Measurements from ENCODE around the gene KCND3.

The KCND3 gene

DNA sequence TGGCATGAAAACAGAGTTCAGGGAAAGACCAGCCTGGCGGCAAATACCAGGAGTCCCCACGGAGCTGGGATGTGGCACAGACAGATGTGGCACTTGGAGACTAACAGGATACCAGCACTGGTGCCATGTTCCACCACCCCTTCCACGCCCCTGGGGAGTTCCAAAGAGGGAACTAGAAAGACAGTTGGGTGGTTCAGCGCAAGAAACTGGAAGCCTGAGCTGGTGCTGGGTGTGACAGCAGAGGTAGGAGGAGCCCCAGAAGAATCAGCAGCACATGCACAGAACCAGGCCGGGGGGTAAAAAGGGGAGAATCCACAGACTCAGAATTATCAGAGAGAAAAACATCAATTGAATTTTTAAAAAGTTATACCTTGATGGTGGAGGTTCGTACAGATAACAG lies 211.4 kb downstream of the KCND3 start:
- Histone ChIP-seq H3K4me3 (no peak overlapping the region), H3K4me1 (no peaks in the 10 kb centered on the region), H3K27ac (no peak overlapping the region), H3K9me3 (no peaks in the 10 kb centered on the region), H3K27me3 (no peaks in the 10 kb centered on the region), H3K36me3 (peaks cover 0 to 31% (median 0%) of the 10 kb centered on the region in 3 donors)
- intact Hi-C loops (cut with DNase I; ENCODE audit: low total_unique reads): no loop called here
- TF ChIP-seq, protein P1, sequence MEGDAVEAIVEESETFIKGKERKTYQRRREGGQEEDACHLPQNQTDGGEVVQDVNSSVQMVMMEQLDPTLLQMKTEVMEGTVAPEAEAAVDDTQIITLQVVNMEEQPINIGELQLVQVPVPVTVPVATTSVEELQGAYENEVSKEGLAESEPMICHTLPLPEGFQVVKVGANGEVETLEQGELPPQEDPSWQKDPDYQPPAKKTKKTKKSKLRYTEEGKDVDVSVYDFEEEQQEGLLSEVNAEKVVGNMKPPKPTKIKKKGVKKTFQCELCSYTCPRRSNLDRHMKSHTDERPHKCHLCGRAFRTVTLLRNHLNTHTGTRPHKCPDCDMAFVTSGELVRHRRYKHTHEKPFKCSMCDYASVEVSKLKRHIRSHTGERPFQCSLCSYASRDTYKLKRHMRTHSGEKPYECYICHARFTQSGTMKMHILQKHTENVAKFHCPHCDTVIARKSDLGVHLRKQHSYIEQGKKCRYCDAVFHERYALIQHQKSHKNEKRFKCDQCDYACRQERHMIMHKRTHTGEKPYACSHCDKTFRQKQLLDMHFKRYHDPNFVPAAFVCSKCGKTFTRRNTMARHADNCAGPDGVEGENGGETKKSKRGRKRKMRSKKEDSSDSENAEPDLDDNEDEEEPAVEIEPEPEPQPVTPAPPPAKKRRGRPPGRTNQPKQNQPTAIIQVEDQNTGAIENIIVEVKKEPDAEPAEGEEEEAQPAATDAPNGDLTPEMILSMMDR (IDR thresholded peaks at IDR 0.05): no peak
- DNase-seq: no peak

DNA sequence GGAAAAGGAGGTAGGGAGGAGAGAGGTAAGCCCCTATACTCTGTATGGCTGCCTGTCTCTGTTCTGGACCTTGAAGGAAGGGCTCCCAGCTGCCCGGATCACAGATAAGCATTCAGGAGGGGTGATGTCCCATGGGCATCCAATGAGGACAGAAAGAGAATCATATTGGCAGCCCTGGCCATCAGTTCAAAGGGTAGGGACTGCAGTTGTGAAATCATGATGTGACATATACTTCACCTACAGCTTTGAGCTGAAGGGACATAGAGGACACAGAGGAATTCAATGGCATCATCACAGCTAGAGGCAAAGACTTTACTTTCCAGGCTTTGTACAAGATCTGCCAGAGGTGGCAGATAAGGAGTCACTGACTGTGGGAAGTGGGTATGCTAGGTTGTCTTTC lies 212.2 kb downstream of the KCND3 start:
- H3K4me1 ChIP-seq: no peaks in the 10 kb centered on the region
- no peaks in the 10 kb centered on the region for H3K9me3 ChIP-seq
- peaks cover 0 to 31% (median 0%) of the 10 kb centered on the region in 3 donors for H3K36me3 ChIP-seq
- TF ChIP-seq, protein P1 (IDR thresholded peaks at IDR 0.05): no peak
- H3K27me3 ChIP-seq: no peaks in the 10 kb centered on the region
- H3K27ac ChIP-seq: no peak overlapping the region
- no peak for DNase-seq
- H3K4me3 ChIP-seq: no peak overlapping the region
- intact Hi-C loops (cut with DNase I; ENCODE audit: low total_unique reads): no loop called here

DNA sequence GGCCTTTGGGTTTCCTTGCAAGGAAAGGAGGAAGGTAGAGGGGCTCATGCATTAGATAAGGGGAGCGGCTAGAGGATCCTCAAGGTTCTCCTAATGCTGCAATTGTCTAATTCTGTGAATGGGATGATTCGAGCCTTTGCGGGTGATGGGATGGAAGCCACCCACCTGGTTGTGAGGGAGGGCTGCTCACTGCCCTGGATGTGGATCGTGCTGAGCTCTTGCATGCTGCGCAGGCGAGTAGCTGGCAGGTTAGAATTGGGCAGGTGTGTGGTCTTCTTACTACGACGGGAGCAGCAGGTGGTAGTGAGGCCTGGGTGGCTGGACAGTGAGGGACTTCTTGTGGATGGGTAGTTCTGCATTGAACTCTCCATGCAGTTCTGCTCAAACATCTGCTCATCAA lies 212.6 kb downstream of the KCND3 start:
- Histone ChIP-seq H3K36me3 (peaks cover 0 to 31% (median 0%) of the 10 kb centered on the region in 3 donors), H3K4me1 (no peaks in the 10 kb centered on the region), H3K9me3 (no peaks in the 10 kb centered on the region), H3K4me3 (no peak overlapping the region), H3K27me3 (no peaks in the 10 kb centered on the region), H3K27ac (no peak overlapping the region)
- TF ChIP-seq, protein P1 (IDR thresholded peaks at IDR 0.05): no peak
- no peak for DNase-seq
- intact Hi-C loops (cut with DNase I; ENCODE audit: low total_unique reads): no loop called here

DNA sequence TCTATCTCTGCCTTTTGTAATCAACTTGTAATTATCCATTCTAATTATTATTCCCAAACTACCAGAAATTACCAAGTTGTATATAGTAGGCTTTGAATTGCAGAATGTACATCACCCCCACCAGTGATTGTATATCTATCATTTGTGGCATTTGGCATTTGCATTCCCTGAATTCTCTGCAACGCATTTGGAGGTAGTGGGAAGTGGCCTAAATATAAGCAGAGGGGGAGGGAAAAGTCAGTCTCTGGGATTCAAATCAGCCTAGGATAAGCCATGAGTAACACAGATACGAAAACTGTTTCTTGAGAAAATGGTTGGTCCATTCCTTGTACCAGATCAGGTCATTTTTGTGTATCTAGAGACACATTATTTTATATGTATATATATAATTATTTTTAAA lies 213.1 kb downstream of the KCND3 start:
- TF ChIP-seq, protein P1 (IDR thresholded peaks at IDR 0.05): no peak
- no peaks in the 10 kb centered on the region for H3K9me3 ChIP-seq
- no peak overlapping the region for H3K27ac ChIP-seq
- peaks cover 0 to 31% (median 0%) of the 10 kb centered on the region in 3 donors for H3K36me3 ChIP-seq
- no peaks in the 10 kb centered on the region for H3K4me1 ChIP-seq
- DNase-seq: no peak
- no peak overlapping the region for H3K4me3 ChIP-seq
- intact Hi-C loops (cut with DNase I; ENCODE audit: low total_unique reads): no loop called here
- no peaks in the 10 kb centered on the region for H3K27me3 ChIP-seq

DNA sequence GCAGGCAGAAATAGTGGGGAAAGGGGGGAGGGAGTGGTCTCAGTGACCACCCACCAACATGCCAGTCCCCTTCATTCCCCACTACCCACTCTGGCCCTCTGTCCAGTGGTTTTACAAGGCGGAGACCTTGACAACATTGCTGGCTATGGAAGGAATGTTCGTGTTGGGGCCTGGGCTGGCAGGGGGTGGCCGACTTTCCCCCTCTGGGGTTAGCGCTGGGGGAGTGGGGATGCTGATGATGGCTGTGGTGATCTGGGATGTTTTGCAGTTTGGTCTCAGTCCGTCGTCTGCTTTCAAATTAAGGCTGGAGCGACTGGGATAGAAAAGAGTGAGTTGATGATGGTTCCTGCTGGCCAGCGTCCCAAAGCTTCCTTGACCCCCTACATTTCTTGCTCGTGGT lies 213.5 kb downstream of the KCND3 start:
- intact Hi-C loops (cut with DNase I; ENCODE audit: low total_unique reads): no loop called here
- no peaks in the 10 kb centered on the region for H3K4me1 ChIP-seq

More for the DNA sequence above, 213.5 kb downstream of the KCND3 start:
- Histone ChIP-seq H3K27ac (no peak overlapping the region), H3K27me3 (no peaks in the 10 kb centered on the region), H3K4me3 (no peak overlapping the region), H3K36me3 (peaks cover 0 to 33% (median 0%) of the 10 kb centered on the region in 3 donors), H3K9me3 (no peaks in the 10 kb centered on the region)
- TF ChIP-seq, protein P1 (IDR thresholded peaks at IDR 0.05): no peak
- DNase-seq: no peak
